Bronchial epithelial cell (primary cell): ENCODE data around the gene CAMTA1. TPM values are rescaled to one million over a fixed set of nuclear protein-coding genes. Genes with fewer than 3 reads are reported as not detected.

Experiments used
- DNase-seq: peaks from one replicate; pipeline ENCODE4 v3.0.0-alpha.2; 2010; ENCODE audit warnings: low read depth
- FAIRE-seq: peaks from 2 replicates; lab custom pipeline; 2011; peaks lifted over from hg19 to GRCh38; lab: Jason Lieb, UNC
- H3K27me3 ChIP-seq: 2 replicates; pipeline ENCODE4 v1.5.1; 2011; ENCODE audit warnings: low read length; ENCODE audit not compliant: control insufficient read depth, insufficient read depth
- H3K36me3 ChIP-seq: 2 replicates; pipeline ENCODE4 v1.5.1; 2011; ENCODE audit warnings: low read length; ENCODE audit not compliant: control insufficient read depth, insufficient read depth
- H3K4me3 ChIP-seq: 2 replicates; pipeline ENCODE4 v1.5.1; 2011; ENCODE audit warnings: mild to moderate bottlenecking, low read depth, low read length, control low read depth
- total RNA-seq: library from RNA; depleted of rRNA; stranded (reverse); fragments of >200 nt; gene quantifications from 2 replicates; pipeline ENCODE4 v1.2.1, GENCODE V29; 2014
- TF ChIP-seq, protein P1 (sequence below): IDR thresholded peaks from 2 replicates; pipeline ENCODE4 v1.5.1; 2011; ENCODE audit warnings: mild to moderate bottlenecking, moderate library complexity, low read length, control low read depth, inconsistent platforms; ENCODE audit not compliant: insufficient read depth, severe bottlenecking

The CAMTA1 gene
- total RNA-seq, 1 donor from 2014 or later: 68.2 TPM

DNA sequence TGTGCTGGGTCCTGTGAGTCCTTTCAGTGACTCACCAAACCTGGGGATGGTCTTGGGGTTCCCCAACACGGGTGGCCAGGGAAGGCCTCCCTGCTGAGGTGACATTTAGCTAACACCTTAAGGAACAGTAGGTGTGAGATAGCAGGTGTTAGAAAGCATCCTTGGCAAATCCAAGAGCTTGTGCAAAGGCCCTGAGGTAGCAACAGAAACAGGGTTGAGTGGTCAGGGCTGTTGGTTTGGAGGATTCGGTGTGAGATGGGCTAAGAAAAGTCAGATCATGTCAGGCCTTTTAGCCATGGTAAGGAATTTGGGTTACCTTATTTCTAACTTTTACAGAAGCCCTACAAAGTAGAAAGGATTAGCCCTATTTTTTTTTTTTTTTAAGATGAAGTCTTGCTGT, 343.0 kb downstream of the CAMTA1 start:
- no peak for DNase-seq
- Histone ChIP-seq H3K27me3 (no peaks in the 10 kb centered on the region), H3K36me3 (no peaks in the 10 kb centered on the region), H3K4me3 (no peak overlapping the region)
- FAIRE-seq: no peak
- TF ChIP-seq, protein P1, sequence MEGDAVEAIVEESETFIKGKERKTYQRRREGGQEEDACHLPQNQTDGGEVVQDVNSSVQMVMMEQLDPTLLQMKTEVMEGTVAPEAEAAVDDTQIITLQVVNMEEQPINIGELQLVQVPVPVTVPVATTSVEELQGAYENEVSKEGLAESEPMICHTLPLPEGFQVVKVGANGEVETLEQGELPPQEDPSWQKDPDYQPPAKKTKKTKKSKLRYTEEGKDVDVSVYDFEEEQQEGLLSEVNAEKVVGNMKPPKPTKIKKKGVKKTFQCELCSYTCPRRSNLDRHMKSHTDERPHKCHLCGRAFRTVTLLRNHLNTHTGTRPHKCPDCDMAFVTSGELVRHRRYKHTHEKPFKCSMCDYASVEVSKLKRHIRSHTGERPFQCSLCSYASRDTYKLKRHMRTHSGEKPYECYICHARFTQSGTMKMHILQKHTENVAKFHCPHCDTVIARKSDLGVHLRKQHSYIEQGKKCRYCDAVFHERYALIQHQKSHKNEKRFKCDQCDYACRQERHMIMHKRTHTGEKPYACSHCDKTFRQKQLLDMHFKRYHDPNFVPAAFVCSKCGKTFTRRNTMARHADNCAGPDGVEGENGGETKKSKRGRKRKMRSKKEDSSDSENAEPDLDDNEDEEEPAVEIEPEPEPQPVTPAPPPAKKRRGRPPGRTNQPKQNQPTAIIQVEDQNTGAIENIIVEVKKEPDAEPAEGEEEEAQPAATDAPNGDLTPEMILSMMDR: no peak

DNA sequence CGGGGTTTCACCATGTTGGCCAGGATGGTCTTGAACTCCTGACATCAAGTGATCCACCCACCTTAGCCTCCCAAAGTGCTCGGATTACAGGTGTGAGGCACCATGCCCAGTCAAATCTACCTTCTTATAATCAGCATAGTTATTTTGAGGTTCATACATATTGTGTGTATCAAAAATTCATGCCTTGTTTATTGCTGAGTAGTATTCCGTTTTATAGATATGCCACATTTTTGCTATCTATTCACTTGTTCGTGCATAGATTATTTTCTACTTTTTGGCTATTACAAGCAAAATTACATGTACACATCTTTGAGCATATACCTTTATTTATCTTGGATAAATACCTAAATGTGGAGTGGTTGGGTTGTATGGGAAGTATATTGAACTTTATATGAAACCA, 344.9 kb downstream of the CAMTA1 start:
- TF ChIP-seq, protein P1: no peak
- H3K4me3 ChIP-seq: no peak overlapping the region
- no peaks in the 10 kb centered on the region for H3K27me3 ChIP-seq
- no peak for FAIRE-seq
- H3K36me3 ChIP-seq: no peaks in the 10 kb centered on the region
- no peak for DNase-seq

DNA sequence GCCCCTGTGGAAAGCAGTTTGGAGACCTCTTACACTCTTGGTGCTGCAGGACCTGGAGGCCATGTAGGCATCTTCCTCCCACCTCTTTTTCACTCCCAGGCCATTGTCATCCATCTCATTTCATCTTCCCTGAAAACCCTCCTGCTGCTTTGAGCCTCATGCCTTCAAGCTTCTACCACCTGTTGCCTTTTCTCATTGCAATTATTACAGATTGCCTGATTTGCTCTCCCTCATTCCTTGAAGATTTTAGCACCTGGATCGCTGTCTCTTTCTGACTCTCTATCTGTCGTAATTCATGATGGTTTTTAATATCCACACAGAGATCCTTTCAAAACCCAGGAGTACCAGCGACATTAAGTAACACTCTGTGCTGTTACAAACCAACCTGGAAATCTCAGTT, 350.2 kb downstream of the CAMTA1 start:
- FAIRE-seq (no peak), DNase-seq (no peak)
- TF ChIP-seq, protein P1: no peak
- Histone ChIP-seq H3K36me3 (no peaks in the 10 kb centered on the region), H3K27me3 (no peaks in the 10 kb centered on the region), H3K4me3 (no peak overlapping the region)

DNA sequence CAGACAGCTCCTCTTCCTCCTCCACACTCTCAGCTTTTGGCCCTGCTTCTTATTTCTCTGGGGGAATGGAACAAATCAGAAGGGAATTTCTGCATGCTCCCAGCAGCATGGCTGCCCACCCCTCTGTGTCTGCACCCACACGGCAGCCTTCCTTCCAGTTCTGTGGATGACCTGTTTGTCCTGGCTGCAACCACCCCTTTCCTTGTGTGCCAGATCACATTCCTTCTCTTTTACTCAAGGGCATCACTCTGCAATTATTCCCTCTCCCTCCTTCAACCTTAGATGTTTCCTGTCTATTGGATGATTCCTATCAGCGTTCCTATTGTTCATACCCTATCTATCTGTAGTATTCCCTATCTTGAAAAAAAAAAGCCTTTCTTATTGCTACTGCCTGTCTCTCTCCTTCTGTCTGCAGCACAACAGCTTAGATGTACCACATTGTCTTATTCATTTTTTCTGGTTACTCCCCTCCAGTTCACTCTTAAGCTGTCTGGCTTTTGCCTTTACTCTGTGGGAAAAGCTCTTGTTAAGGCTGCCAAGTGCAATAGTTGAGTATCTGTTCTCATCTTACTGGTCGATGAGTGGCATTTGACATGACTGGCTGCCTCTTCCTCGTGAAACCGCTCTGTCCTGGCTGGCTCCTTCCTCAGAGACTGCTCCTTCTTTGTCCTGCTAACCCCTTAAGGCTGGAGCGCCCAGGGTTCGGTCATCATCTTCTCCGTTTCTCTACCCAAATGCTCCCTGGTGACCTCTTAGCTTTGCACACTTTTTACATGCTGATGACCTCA, 351.1 kb downstream of the CAMTA1 start:
- DNase-seq: no peak
- no peaks in the 10 kb centered on the region for H3K36me3 ChIP-seq
- TF ChIP-seq, protein P1: no peak
- H3K27me3 ChIP-seq: no peaks in the 10 kb centered on the region
- H3K4me3 ChIP-seq: no peak overlapping the region
- FAIRE-seq: no peak

DNA sequence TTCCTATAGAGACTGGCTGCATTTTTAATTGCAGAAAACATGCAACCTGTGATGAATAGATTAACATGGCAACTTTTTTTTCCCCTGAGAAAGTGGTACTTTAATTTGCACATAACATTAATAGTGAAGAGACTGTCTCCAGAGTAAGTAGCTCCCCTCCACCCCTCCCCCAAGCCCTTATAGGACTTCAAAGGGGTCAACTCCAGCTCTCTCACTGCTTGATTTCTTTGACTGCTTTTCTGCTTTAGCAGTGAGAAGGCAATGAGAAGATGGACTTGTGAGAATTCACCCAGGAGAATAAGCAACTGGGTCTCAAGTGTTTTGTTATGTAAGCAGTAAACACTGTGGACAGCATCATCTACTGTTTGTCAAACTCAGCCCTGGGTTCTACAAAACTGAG, 355.0 kb downstream of the CAMTA1 start:
- TF ChIP-seq, protein P1: no peak
- Histone ChIP-seq H3K4me3 (no peak overlapping the region), H3K36me3 (no peaks in the 10 kb centered on the region), H3K27me3 (no peaks in the 10 kb centered on the region)
- DNase-seq (no peak), FAIRE-seq (no peak)

DNA sequence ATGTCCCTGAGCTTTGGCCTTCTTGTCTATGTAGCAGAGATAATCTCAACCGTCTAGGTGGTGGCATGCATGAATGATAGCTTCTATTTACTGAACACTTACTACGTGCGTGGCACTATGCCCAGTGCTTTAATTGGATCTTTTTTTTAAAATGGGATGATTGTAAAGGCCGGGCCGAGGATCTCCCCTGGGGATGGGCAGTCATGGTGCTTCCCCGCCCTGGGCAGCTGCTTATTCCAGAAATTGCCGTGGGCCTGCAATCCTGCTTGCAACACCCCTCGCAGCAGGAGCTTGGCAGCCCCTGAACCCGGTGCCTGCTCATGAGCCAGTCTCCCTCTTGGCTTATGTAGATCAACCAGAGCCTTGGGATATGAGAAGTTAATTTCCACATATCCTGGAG, 360.7 kb downstream of the CAMTA1 start:
- TF ChIP-seq, protein P1: no peak
- Histone ChIP-seq H3K36me3 (no peaks in the 10 kb centered on the region), H3K4me3 (no peak overlapping the region), H3K27me3 (no peaks in the 10 kb centered on the region)
- FAIRE-seq (no peak), DNase-seq (no peak)
